Measurements from ENCODE around the gene RSPO1.

RSPO1 gene

GRCh38 chr1:37641059-37641458, 6.4 kb upstream of the RSPO1 start:
- no peak overlapping the region for H3K9ac ChIP-seq (ENCODE audit: low read length)
- H3K4me3 ChIP-seq (ENCODE audit: low read depth, low read length, poor library complexity, severe bottlenecking) = no peak overlapping the region
- H3K4me1 ChIP-seq (ENCODE audit: insufficient read depth, low read length, severe bottlenecking) = no peaks in the 10 kb centered on the region
- no peaks in the 10 kb centered on the region; the same call in 1 of the 2 replicates for H3K27me3 ChIP-seq (ENCODE audit: insufficient read depth, low read length)
- H4K20me1 ChIP-seq (ENCODE audit: insufficient read depth, low read length) = no peaks in the 10 kb centered on the region
- H3K9me2 ChIP-seq (ENCODE audit: low read depth, low read length) = no peaks in the 10 kb centered on the region
- no peaks in the 10 kb centered on the region for H3F3A ChIP-seq (ENCODE audit: insufficient read depth, low read length)
- TF ChIP-seq EZH2 (IDR thresholded peaks at IDR 0.05; ENCODE audit: borderline replicate concordance, low read length) = no peak
- TF ChIP-seq, protein P1, sequence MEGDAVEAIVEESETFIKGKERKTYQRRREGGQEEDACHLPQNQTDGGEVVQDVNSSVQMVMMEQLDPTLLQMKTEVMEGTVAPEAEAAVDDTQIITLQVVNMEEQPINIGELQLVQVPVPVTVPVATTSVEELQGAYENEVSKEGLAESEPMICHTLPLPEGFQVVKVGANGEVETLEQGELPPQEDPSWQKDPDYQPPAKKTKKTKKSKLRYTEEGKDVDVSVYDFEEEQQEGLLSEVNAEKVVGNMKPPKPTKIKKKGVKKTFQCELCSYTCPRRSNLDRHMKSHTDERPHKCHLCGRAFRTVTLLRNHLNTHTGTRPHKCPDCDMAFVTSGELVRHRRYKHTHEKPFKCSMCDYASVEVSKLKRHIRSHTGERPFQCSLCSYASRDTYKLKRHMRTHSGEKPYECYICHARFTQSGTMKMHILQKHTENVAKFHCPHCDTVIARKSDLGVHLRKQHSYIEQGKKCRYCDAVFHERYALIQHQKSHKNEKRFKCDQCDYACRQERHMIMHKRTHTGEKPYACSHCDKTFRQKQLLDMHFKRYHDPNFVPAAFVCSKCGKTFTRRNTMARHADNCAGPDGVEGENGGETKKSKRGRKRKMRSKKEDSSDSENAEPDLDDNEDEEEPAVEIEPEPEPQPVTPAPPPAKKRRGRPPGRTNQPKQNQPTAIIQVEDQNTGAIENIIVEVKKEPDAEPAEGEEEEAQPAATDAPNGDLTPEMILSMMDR (IDR thresholded peaks at IDR 0.05; ENCODE audit: low read length) = no peak
- H3K79me2 ChIP-seq (ENCODE audit: insufficient read depth, low read length) = no peaks in the 10 kb centered on the region
- no peaks in the 10 kb centered on the region for H3K36me3 ChIP-seq (ENCODE audit: insufficient read depth, low read length)
- H2AFZ ChIP-seq (ENCODE audit: low read length) = no peak overlapping the region
- H3K27ac ChIP-seq (ENCODE audit: low read depth, low read length, poor library complexity, severe bottlenecking) = no peak overlapping the region
- no peak overlapping the region for H3K4me2 ChIP-seq (ENCODE audit: low read length)
- no peaks in the 10 kb centered on the region for H3K9me3 ChIP-seq (ENCODE audit: low read length)

- H3K4me1 ChIP-seq (ENCODE audit: insufficient read depth, low read length, severe bottlenecking) = no peaks in the 10 kb centered on the region
- H3K36me3 ChIP-seq (ENCODE audit: insufficient read depth, low read length) = no peaks in the 10 kb centered on the region
- peaks cover 6% of the 10 kb centered on the region for H3K27me3 ChIP-seq (ENCODE audit: insufficient read depth, low read length)
- no peaks in the 10 kb centered on the region for H4K20me1 ChIP-seq (ENCODE audit: insufficient read depth, low read length)
- H3K4me3 ChIP-seq (ENCODE audit: low read depth, low read length, poor library complexity, severe bottlenecking) = no peak overlapping the region
- no peaks in the 10 kb centered on the region for H3K79me2 ChIP-seq (ENCODE audit: insufficient read depth, low read length)
- no peaks in the 10 kb centered on the region for H3F3A ChIP-seq (ENCODE audit: insufficient read depth, low read length)
- no peaks in the 10 kb centered on the region for H3K9me3 ChIP-seq (ENCODE audit: low read length)
- TF ChIP-seq, protein P1 (IDR thresholded peaks at IDR 0.05; ENCODE audit: low read length) = no peak
- TF ChIP-seq EZH2 (IDR thresholded peaks at IDR 0.05; ENCODE audit: borderline replicate concordance, low read length) = no peak
- no peak overlapping the region for H2AFZ ChIP-seq (ENCODE audit: low read length)
- H3K27ac ChIP-seq (ENCODE audit: low read depth, low read length, poor library complexity, severe bottlenecking) = no peak overlapping the region
- H3K9ac ChIP-seq (ENCODE audit: low read length) = no peak overlapping the region
- no peak overlapping the region for H3K4me2 ChIP-seq (ENCODE audit: low read length)
- no peaks in the 10 kb centered on the region for H3K9me2 ChIP-seq (ENCODE audit: low read depth, low read length)
Observed at GRCh38 chr1:37636435-37636834, 1.7 kb upstream of the RSPO1 start.

GRCh38 chr1:37634992-37635902, 555 bp upstream of the RSPO1 start:
- Histone ChIP-seq H4K20me1 (ENCODE audit: insufficient read depth, low read length) (no peaks in the 10 kb centered on the region), H3K9ac (ENCODE audit: low read length) (no peak overlapping the region), H3K27me3 (ENCODE audit: insufficient read depth, low read length) (peaks cover 10% of the 10 kb centered on the region), H3K9me3 (ENCODE audit: low read length) (no peaks in the 10 kb centered on the region), H3K9me2 (ENCODE audit: low read depth, low read length) (no peaks in the 10 kb centered on the region), H3K4me3 (ENCODE audit: low read depth, low read length, poor library complexity, severe bottlenecking) (no peak overlapping the region), H3K79me2 (ENCODE audit: insufficient read depth, low read length) (no peaks in the 10 kb centered on the region), H3K4me2 (ENCODE audit: low read length) (no peak overlapping the region), H3F3A (ENCODE audit: insufficient read depth, low read length) (no peaks in the 10 kb centered on the region), H3K27ac (ENCODE audit: low read depth, low read length, poor library complexity, severe bottlenecking) (no peak overlapping the region), H3K36me3 (ENCODE audit: insufficient read depth, low read length) (no peaks in the 10 kb centered on the region), H3K4me1 (ENCODE audit: insufficient read depth, low read length, severe bottlenecking) (no peaks in the 10 kb centered on the region), H2AFZ (ENCODE audit: low read length) (no peak overlapping the region)
- no peak for TF ChIP-seq EZH2 (IDR thresholded peaks at IDR 0.05; ENCODE audit: borderline replicate concordance, low read length)
- TF ChIP-seq, protein P1 (IDR thresholded peaks at IDR 0.05; ENCODE audit: low read length) = no peak

Measured in OCI-LY1 (cell line).